OCI-LY7 (cell line): Measurements from ENCODE around the gene GPR37. TPM values are rescaled to one million over a fixed set of nuclear protein-coding genes. Genes with fewer than 3 reads are reported as not detected.

Experiments
- BruUV-seq: library from RNA; stranded (reverse); fragments of 400-500 nt; replicated peaks from 2 replicates; lab custom pipeline; 2021; lab: Mats Ljungman, UMichigan
- CTCF ChIA-PET: fragments of 300-600 bp; sonication (Branson Sonifier 250); formaldehyde crosslinking; loops from one replicate; lab custom pipeline; 2022; ENCODE audit warnings: antibody characterized with exemption; ENCODE audit not compliant: unreplicated experiment; lab: Charles Lee
- POLR2A ChIA-PET: fragments of 300-600 bp; sonication (Branson Sonifier 250); formaldehyde crosslinking; loops from one replicate; lab custom pipeline; 2022; ENCODE audit warnings: antibody characterized with exemption; lab: Charles Lee
- DNase-seq: peaks from one replicate; pipeline ENCODE4 v3.0.0-alpha.2; 2015; ENCODE audit warnings: low spot score
- H2AFZ ChIP-seq: fragments of 200-600 bp; sonication (generic), shearing (Covaris generic); 2 replicates; pipeline ENCODE4 v1.6.1; 2014; ENCODE audit warnings: mild to moderate bottlenecking, antibody characterized with exemption, low read length, moderate library complexity
- H3K27ac ChIP-seq: fragments of 200-600 bp; sonication (generic); 2 replicates; pipeline ENCODE4 v1.5.1; 2014; ENCODE audit warnings: mixed run types, low read depth, mild to moderate bottlenecking, moderate library complexity, low read length, inconsistent platforms; ENCODE audit not compliant: poor library complexity, severe bottlenecking
- H3K36me3 ChIP-seq: fragments of 200-600 bp; sonication (generic); 2 replicates; pipeline ENCODE4 v1.6.1; 2014; ENCODE audit warnings: mild to moderate bottlenecking, antibody characterized with exemption, low read length, moderate library complexity, mixed read lengths; ENCODE audit not compliant: insufficient read depth
- H3K4me1 ChIP-seq: fragments of 200-600 bp; sonication (generic); 2 replicates; pipeline ENCODE4 v1.5.1; 2014; ENCODE audit warnings: mild to moderate bottlenecking, low read length; ENCODE audit not compliant: insufficient read depth, poor library complexity, severe bottlenecking
- H3K4me2 ChIP-seq: fragments of 200-600 bp; sonication (generic); 2 replicates; pipeline ENCODE4 v1.6.1; 2014; ENCODE audit warnings: mild to moderate bottlenecking, low read length
- H3K4me3 ChIP-seq: fragments of 200-600 bp; sonication (generic); 2 replicates; pipeline ENCODE4 v1.5.1; 2014; ENCODE audit warnings: mild to moderate bottlenecking, low read depth, low read length; ENCODE audit not compliant: poor library complexity, severe bottlenecking
- H3K79me2 ChIP-seq: fragments of 200-600 bp; sonication (generic); 2 replicates; pipeline ENCODE4 v1.6.1; 2016; ENCODE audit warnings: low read depth, mild to moderate bottlenecking, low read length, moderate library complexity, mixed read lengths; ENCODE audit not compliant: insufficient read depth
- H3K9me2 ChIP-seq: fragments of 200-600 bp; sonication (generic); 2 replicates; pipeline ENCODE4 v1.6.1; 2016; ENCODE audit warnings: mild to moderate bottlenecking, low read length, mixed read lengths; ENCODE audit not compliant: insufficient read depth
- H3K9me3 ChIP-seq: fragments of 200-600 bp; sonication (generic); 2 replicates; pipeline ENCODE4 v1.6.1; 2014; ENCODE audit warnings: mild to moderate bottlenecking, mixed run types, low read length, mixed read lengths
- H4K20me1 ChIP-seq: fragments of 200-600 bp; sonication (generic); 2 replicates; pipeline ENCODE4 v1.6.1; 2014; ENCODE audit warnings: mild to moderate bottlenecking, antibody characterized with exemption, low read length, moderate library complexity, mixed read lengths; ENCODE audit not compliant: insufficient read depth
- EZH2phosphoT487 ChIP-seq: fragments of 200-600 bp; sonication (generic); IDR thresholded peaks from 2 replicates; pipeline ENCODE4 v1.6.1; 2018; ENCODE audit warnings: low read depth, borderline replicate concordance, mild to moderate bottlenecking, mixed run types, antibody characterized with exemption, low read length, moderate library complexity, mixed read lengths
- intact Hi-C: fragments of 100-400 bp; cut with micrococcal nuclease; formaldehyde crosslinking; loops from one replicate; pipeline ENCODE4 v1.10.0; 2022; ENCODE audit not compliant: unreplicated experiment
- total RNA-seq, 2 experiments: library from RNA; depleted of rRNA in 1 of 2; stranded (reverse); fragments of >200 nt in 1 of 2; shearing (Covaris generic) in 1 of 2; gene quantifications; 2 replicates each; pipeline ENCODE4 v1.2.3, GENCODE V29; 2014 to 2022
- TF ChIP-seq, protein P1 (sequence below): fragments of 200-600 bp; sonication (generic); conservative IDR thresholded peaks from 2 replicates; pipeline ENCODE4 v1.5.1; 2014; ENCODE audit warnings: mild to moderate bottlenecking, antibody characterized with exemption, low read length, moderate library complexity, mixed read lengths

Gene GPR37
- total RNA-seq, 2 experiments from 2014 or later: not detected

DNA sequence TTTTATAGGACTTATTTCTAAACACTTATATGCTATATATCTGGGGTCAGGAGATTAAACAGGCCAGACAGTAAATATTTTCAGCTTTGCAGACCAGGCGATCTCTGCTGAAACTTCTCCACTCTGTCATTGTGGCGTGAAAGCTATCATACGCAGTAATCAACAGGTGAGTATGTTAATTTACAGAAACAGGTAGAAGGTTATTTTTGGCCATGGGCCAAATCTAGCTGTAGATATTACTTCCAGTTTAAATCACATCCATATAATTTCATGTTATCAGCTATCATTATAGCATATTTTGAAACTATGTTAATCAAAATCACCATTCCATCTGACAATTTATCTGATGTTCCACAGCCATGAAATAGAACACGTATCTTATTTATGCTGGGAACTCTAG, 67.8 kb downstream of the GPR37 start:
- BruUV-seq: no TSS peak
- Histone ChIP-seq H3K4me1 (no peaks in the 10 kb centered on the region), H3K79me2 (no peaks in the 10 kb centered on the region), H3K9me3 (no peaks in the 10 kb centered on the region), H2AFZ (no peak overlapping the region), H3K4me2 (no peak overlapping the region), H4K20me1 (no peaks in the 10 kb centered on the region), H3K4me3 (no peak overlapping the region), H3K36me3 (no peaks in the 10 kb centered on the region), H3K27ac (no peak overlapping the region), H3K9me2 (no peaks in the 10 kb centered on the region)
- no peak for DNase-seq
- CTCF ChIA-PET: no interaction called here
- TF ChIP-seq EZH2phosphoT487: no peak
- TF ChIP-seq, protein P1, sequence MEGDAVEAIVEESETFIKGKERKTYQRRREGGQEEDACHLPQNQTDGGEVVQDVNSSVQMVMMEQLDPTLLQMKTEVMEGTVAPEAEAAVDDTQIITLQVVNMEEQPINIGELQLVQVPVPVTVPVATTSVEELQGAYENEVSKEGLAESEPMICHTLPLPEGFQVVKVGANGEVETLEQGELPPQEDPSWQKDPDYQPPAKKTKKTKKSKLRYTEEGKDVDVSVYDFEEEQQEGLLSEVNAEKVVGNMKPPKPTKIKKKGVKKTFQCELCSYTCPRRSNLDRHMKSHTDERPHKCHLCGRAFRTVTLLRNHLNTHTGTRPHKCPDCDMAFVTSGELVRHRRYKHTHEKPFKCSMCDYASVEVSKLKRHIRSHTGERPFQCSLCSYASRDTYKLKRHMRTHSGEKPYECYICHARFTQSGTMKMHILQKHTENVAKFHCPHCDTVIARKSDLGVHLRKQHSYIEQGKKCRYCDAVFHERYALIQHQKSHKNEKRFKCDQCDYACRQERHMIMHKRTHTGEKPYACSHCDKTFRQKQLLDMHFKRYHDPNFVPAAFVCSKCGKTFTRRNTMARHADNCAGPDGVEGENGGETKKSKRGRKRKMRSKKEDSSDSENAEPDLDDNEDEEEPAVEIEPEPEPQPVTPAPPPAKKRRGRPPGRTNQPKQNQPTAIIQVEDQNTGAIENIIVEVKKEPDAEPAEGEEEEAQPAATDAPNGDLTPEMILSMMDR: no peak
- POLR2A ChIA-PET: no interaction called here
- intact Hi-C loops: no loop called here

Other genes with a start within 250 kb of the GPR37 start
- 29.4 and 46.5 TPM in 2 replicates for gene POT1, start 164.0 kb upstream of the GPR37 start, total RNA-seq (2014; rRNA removed; shearing (Covaris generic))
- gene POT1, start 164.0 kb upstream of the GPR37 start, total RNA-seq (2022): 34.7 and 42.1 TPM in 2 replicates